Suprapubic skin (tissue), 4 donors: ENCODE measurements around the gene EPHA4. TPM values are rescaled to one million over a fixed set of nuclear protein-coding genes. Genes with fewer than 3 reads are reported as not detected.

Experiments used
- DNase-seq, 2 donors: peaks; one replicate each; pipeline ENCODE4 v3.0.0-alpha.2; 2019; ENCODE audit warnings: low spot score in 2 of 2
- H3K27ac ChIP-seq: fragments of 200-600 bp; sonication (generic); one replicate; pipeline ENCODE4 v1.5.1; 2019
- H3K27me3 ChIP-seq: fragments of 200-600 bp; sonication (generic); one replicate; pipeline ENCODE4 v1.5.1; 2019
- H3K36me3 ChIP-seq: fragments of 200-600 bp; sonication (generic); one replicate; pipeline ENCODE4 v1.5.1; 2019
- H3K4me1 ChIP-seq: fragments of 200-600 bp; sonication (generic); one replicate; pipeline ENCODE4 v1.5.1; 2019
- H3K4me3 ChIP-seq: fragments of 200-600 bp; sonication (generic); one replicate; pipeline ENCODE4 v1.5.1; 2019; ENCODE audit warnings: mild to moderate bottlenecking
- H3K9me3 ChIP-seq: fragments of 200-600 bp; sonication (generic); one replicate; pipeline ENCODE4 v1.5.1; 2019
- CTCF ChIP-seq, 2 donors: fragments of 200-600 bp in 1 of 2; fragments of 450-650 bp in 1 of 2; sonication (generic) in 1 of 2; IDR thresholded peaks; one replicate each; pipeline ENCODE4 v1.5.1; 2016 to 2019; ENCODE audit warnings: antibody characterized with exemption in 2 of 2, mild to moderate bottlenecking in 1 of 2, moderate library complexity in 1 of 2
- EP300 ChIP-seq: sonication (generic); formaldehyde crosslinking; IDR thresholded peaks from one replicate; pipeline ENCODE4 v1.6.1; 2017; ENCODE audit warnings: antibody characterized with exemption
- POLR2A ChIP-seq, 2 donors: fragments of 450-650 bp; IDR thresholded peaks; one replicate each; pipeline ENCODE4 v1.6.1; 2017; ENCODE audit warnings: antibody characterized with exemption in 2 of 2, mild to moderate bottlenecking in 2 of 2, moderate library complexity in 2 of 2
- POLR2AphosphoS5 ChIP-seq, 3 donors: sonication (generic); formaldehyde crosslinking; IDR thresholded peaks; one replicate each; pipeline ENCODE4 v1.6.1; 2017; ENCODE audit warnings: antibody characterized with exemption in 3 of 3
- WGBS: methylation state at CpG from one replicate; pipeline ENCODE4 v1.1.5; 2018; 5-methylcytosine and 5-hydroxymethylcytosine counted together
- total RNA-seq, 4 donors: library from RNA; depleted of rRNA; stranded (reverse); fragments of >200 nt; gene quantifications; one replicate each; pipeline ENCODE4 v1.1.0, GENCODE V29; 2016

EPHA4 gene
- total RNA-seq, 4 donors from 2014 or later, result 49.9 to 70.6 (median 67.8) TPM

- H3K4me3 ChIP-seq, result no peak overlapping the region
- H3K36me3 ChIP-seq, result peaks cover 7% of the 10 kb centered on the region
- H3K9me3 ChIP-seq, result no peaks in the 10 kb centered on the region
- no peaks in the 10 kb centered on the region for H3K27me3 ChIP-seq
- no peak overlapping the region for H3K27ac ChIP-seq
- TF ChIP-seq EP300 (no peak), POLR2AphosphoS5 (IDR thresholded peaks at IDR 0.05) (no peak), CTCF (IDR thresholded peaks at IDR 0.05) (no peak), POLR2A (IDR thresholded peaks at IDR 0.05) (no peak)
- peaks cover 6% of the 10 kb centered on the region for H3K4me1 ChIP-seq
- DNase-seq, result no peak
- WGBS, result 64% methylated on average over 4 of the region's 4 CpGs
These were observed 70.2 kb downstream of the EPHA4 start for GRCh38 chr2:221501883-221502269.

- H3K4me1 ChIP-seq, result peaks cover 6% of the 10 kb centered on the region
- no peak for TF ChIP-seq EP300
- no peak for TF ChIP-seq POLR2AphosphoS5 (IDR thresholded peaks at IDR 0.05)
- no peak for TF ChIP-seq CTCF (IDR thresholded peaks at IDR 0.05)
- no peak for TF ChIP-seq POLR2A (IDR thresholded peaks at IDR 0.05)
- DNase-seq, result no peak
- H3K27me3 ChIP-seq, result no peaks in the 10 kb centered on the region
- 72% methylated on average over 10 of the region's 10 CpGs for WGBS
- peaks cover 7% of the 10 kb centered on the region for H3K36me3 ChIP-seq
- H3K4me3 ChIP-seq, result no peak overlapping the region
- no peak overlapping the region for H3K27ac ChIP-seq
- no peaks in the 10 kb centered on the region for H3K9me3 ChIP-seq
These were observed 70.8 kb downstream of the EPHA4 start for GRCh38 chr2:221501210-221501882.

GRCh38 chr2:221500501-221501209 lies 71.4 kb downstream of the EPHA4 start:
- TF ChIP-seq POLR2A (IDR thresholded peaks at IDR 0.05), result no peak
- no peak for TF ChIP-seq POLR2AphosphoS5 (IDR thresholded peaks at IDR 0.05)
- TF ChIP-seq CTCF (IDR thresholded peaks at IDR 0.05), result no peak
- TF ChIP-seq EP300, result no peak
- H3K36me3 ChIP-seq, result peaks cover 11% of the 10 kb centered on the region
- DNase-seq, result no peak
- no peak overlapping the region for H3K27ac ChIP-seq
- no peak overlapping the region for H3K4me3 ChIP-seq
- H3K27me3 ChIP-seq, result no peaks in the 10 kb centered on the region
- no peaks in the 10 kb centered on the region for H3K9me3 ChIP-seq
- H3K4me1 ChIP-seq, result peaks cover 6% of the 10 kb centered on the region
- 93% methylated on average over 6 of the region's 6 CpGs for WGBS

- H3K27ac ChIP-seq, result no peak overlapping the region
- no peak overlapping the region for H3K4me3 ChIP-seq
- TF ChIP-seq EP300, result no peak
- no peak for TF ChIP-seq POLR2AphosphoS5 (IDR thresholded peaks at IDR 0.05)
- no peak for TF ChIP-seq POLR2A (IDR thresholded peaks at IDR 0.05)
- no peak for TF ChIP-seq CTCF (IDR thresholded peaks at IDR 0.05)
- peaks cover 4% of the 10 kb centered on the region for H3K4me1 ChIP-seq
- H3K36me3 ChIP-seq, result peaks cover 11% of the 10 kb centered on the region
- no peaks in the 10 kb centered on the region for H3K27me3 ChIP-seq
- DNase-seq, result no peak
- 96% methylated on average over 4 of the region's 4 CpGs for WGBS
- H3K9me3 ChIP-seq, result no peaks in the 10 kb centered on the region
These were observed 76.4 kb downstream of the EPHA4 start for GRCh38 chr2:221495731-221496130.

- H3K27ac ChIP-seq, result no peak overlapping the region
- H3K4me3 ChIP-seq, result no peak overlapping the region
- no peaks in the 10 kb centered on the region for H3K9me3 ChIP-seq
- no peak for DNase-seq
- H3K27me3 ChIP-seq, result no peaks in the 10 kb centered on the region
- peaks cover 4% of the 10 kb centered on the region for H3K36me3 ChIP-seq
- TF ChIP-seq POLR2A (IDR thresholded peaks at IDR 0.05) (no peak), CTCF (IDR thresholded peaks at IDR 0.05) (no peak), POLR2AphosphoS5 (IDR thresholded peaks at IDR 0.05) (no peak)
- peaks cover 4% of the 10 kb centered on the region for H3K4me1 ChIP-seq
- WGBS, result 70% methylated on average over 3 of the region's 3 CpGs
These were observed 77.5 kb downstream of the EPHA4 start for GRCh38 chr2:221494556-221494955.
